NCI-H2081 (cell line): Measurements from ENCODE around the gene KLHDC8B.

Experiments
- DNase-seq, 2 experiments: peaks; one replicate each; lab custom pipeline; 2025; lab: John Stamatoyannopoulos, UW

The KLHDC8B gene

GRCh38 chr3:49171119-49171774 lies at the start of gene KLHDC8B:
Gene KLHDC8B (plus strand): TSS chr3:49171598. CDS start chr3:49172770, 1,172 bp downstream.
- peak; percentile 36 to 58 for DNase-seq

- no peak for DNase-seq
Measured at GRCh38 chr3:49122022-49122421, 49.4 kb upstream of the KLHDC8B start.

GRCh38 chr3:49122451-49122850 lies 48.9 kb upstream of the KLHDC8B start:
- no peak for DNase-seq

- DNase-seq = no peak
Measured at GRCh38 chr3:49122886-49123545, 48.4 kb upstream of the KLHDC8B start.

GRCh38 chr3:49123687-49124086 lies 47.7 kb upstream of the KLHDC8B start:
- DNase-seq = no peak

GRCh38 chr3:49124203-49124602 lies 47.2 kb upstream of the KLHDC8B start:
- no peak for DNase-seq

- DNase-seq = no peak
Measured at GRCh38 chr3:49124991-49125670, 46.3 kb upstream of the KLHDC8B start.

GRCh38 chr3:49131040-49131439 lies 40.4 kb upstream of the KLHDC8B start:
- DNase-seq = no peak

GRCh38 chr3:49131576-49131975 lies 39.8 kb upstream of the KLHDC8B start:
- no peak for DNase-seq

- no peak for DNase-seq
Measured at GRCh38 chr3:49132073-49132436, 39.3 kb upstream of the KLHDC8B start.

GRCh38 chr3:49132437-49133225 lies 38.8 kb upstream of the KLHDC8B start, which contains the start of gene LAMB2:
Gene LAMB2 (minus strand): TSS chr3:49133050. CDS start chr3:49132867, 183 bp downstream.
- DNase-seq = peak; percentile 29 to 41

- DNase-seq = peak; percentile 63 to 76
Measured at GRCh38 chr3:49133226-49133951, 38.0 kb upstream of the KLHDC8B start.

- no peak for DNase-seq
Measured at GRCh38 chr3:49134471-49135265, 36.7 kb upstream of the KLHDC8B start.

GRCh38 chr3:49135499-49135898 lies 35.9 kb upstream of the KLHDC8B start:
- no peak for DNase-seq

GRCh38 chr3:49140080-49140479 lies 31.3 kb upstream of the KLHDC8B start:
- no peak for DNase-seq

- DNase-seq = no peak
Measured at GRCh38 chr3:49148159-49148558, 23.2 kb upstream of the KLHDC8B start.

- no peak for DNase-seq
Measured at GRCh38 chr3:49151610-49152009, 19.8 kb upstream of the KLHDC8B start.

- no peak for DNase-seq
Measured at GRCh38 chr3:49153349-49153912, 18.0 kb upstream of the KLHDC8B start.

GRCh38 chr3:49157289-49157688 lies 14.1 kb upstream of the KLHDC8B start:
- DNase-seq = no peak

- peak in 1 of 2 experiments; percentile 5 for DNase-seq
Measured at GRCh38 chr3:49158103-49158709, 13.2 kb upstream of the KLHDC8B start.
